Measurements from ENCODE around the gene SCN4B.

SCN4B gene

DNA sequence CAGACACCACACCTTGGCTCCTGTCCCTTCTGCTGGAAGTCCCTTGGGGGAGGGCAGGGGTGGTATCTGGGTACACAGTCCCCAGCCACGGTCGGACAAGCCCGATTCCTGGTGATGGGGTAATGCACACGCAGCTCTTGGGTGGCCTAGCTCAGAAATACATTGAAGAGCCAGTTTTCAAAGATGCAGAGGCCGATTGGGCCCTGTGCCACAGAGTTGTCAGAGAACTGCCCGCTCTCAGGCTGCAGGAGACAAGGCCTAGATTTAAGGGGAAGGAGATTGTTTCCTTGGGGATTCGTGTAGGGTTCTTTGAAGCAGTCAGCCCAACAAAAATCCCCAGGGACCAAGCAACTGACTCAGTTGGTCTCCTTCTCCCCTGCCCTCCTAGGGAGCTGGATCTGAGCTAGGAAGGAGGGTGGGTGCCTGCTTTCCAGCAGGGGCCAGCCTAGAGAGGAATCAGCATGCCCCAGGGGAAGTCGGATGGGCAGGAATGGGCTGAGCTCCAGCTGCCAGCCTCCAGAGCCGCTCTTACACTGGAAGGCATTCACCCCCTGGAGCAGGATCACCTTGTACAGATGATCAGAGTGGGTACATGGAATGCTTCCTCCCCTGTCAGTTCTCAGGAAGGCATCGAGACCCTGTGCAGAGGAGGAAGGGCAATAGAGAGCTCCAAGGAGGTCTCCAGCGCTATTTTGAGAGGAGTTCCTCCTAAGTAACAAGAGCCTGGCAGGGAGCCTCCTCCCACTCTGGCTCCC lies 3.3 kb upstream of the SCN4B start:
- no peak for DNase-seq (ENCODE audit: insufficient read length, low spot score)
- FAIRE-seq = no peak

DNA sequence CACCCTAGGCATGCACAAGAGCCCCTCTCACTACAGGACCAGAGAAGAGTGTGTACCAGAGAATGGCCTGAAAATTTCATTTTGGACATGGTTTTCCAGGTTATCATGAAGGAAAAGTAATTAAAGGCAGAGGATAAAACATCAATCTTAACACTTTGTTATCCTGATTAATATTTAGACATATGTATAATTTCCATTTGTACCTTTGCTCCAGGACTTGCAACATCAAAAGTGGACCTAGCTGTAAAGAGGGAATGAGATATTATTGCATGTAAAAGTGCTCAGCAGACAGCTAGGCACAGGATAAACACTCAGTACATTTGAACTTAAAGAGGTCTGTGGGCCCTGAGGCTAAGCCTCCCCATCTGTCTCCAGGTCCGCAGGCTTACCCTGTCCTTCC lies 2.0 kb upstream of the SCN4B start:
- DNase-seq (ENCODE audit: insufficient read length, low spot score) (no peak), FAIRE-seq (no peak)

DNA sequence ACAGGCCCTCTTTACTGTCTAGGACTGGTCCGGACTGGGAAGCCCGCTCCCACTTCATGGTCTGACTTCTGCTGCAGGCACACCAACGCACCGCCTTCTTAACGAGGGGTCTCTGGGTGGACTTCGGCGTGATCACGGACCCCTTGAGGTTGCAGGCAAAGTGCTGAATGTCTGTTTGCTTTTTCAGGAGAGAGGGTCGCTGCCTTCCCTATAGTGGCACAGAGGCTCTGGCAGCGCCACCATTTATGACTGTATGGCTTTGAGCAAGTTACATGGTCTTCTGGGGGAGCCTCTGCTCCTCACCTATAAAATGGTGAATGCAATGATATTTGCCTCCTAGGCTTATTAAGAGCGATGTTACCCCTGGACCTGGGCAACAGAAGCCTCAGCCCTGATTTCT lies 1.4 kb upstream of the SCN4B start:
- FAIRE-seq = no peak
- DNase-seq (ENCODE audit: insufficient read length, low spot score) = no peak

DNA sequence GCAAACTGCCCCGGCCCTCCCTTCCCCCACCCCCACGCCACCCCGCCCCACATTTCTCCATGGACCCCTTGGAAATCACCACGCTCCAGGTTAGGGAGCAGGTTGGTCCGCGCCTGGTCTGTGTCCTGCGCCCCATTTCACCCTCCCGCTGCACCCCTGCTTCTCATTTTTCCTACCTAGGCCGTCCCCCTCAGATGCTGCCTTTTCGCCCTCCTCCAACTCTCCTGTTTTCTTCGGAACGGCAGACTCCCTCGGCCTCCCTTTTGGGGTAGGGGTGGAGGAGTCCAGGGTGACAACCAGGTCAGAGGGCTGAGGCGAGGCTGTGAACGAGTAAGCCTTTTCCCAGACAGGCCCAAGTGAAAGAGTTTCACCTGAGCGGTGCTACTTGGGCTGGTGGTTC lies 893 bp upstream of the SCN4B start:
- FAIRE-seq (no peak), DNase-seq (ENCODE audit: insufficient read length, low spot score) (no peak)

DNA sequence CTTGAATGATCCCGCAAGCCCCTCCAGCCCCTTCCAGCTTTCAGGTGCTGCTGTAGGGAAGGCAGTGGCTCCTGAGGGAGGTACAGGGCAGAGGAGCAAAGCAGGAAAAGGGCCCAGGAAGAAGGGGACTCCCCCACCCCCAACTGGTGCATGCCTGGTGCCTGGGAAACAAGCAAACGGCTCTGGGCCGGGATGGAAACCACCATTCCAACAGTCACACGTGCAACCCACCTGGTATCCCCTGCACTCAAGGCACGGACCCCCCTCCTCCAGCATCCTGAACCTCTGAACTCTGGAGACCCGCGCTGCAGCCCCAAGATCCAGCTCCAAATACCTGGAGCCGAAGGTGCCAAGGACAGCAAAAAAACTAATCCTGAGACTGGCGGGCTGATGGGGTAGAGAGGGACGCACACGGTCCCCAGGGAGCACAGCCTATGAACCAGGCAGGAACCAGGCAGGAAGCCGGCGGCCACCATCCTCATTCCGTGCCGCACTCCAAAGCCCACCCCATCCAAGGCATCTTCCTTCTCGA lies 537 bp downstream of the SCN4B start:
- no peak for FAIRE-seq

DNA sequence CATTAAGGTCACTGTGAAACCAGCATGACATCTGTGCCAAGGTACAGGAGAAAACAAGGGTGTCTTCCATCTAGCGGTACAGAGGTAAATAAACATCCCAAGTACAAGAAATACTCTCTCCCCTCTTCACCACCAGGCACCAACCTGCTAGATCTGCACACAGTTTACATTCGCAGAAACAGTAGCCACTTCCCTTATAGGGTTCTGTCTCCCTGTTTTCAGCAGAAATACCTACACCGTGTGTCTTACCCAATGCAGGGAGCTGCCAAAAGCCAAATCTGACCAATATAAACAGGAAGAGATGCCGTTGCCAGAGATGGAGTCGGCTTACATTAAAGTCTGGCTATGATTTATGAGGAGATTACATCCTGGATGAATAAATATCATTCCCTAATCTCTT lies 1.2 kb downstream of the SCN4B start:
- DNase-seq (ENCODE audit: insufficient read length, low spot score) (no peak), FAIRE-seq (no peak)

More for the DNA sequence above, 537 bp downstream of the SCN4B start:
- no peak for DNase-seq (ENCODE audit: insufficient read length, low spot score)

DNA sequence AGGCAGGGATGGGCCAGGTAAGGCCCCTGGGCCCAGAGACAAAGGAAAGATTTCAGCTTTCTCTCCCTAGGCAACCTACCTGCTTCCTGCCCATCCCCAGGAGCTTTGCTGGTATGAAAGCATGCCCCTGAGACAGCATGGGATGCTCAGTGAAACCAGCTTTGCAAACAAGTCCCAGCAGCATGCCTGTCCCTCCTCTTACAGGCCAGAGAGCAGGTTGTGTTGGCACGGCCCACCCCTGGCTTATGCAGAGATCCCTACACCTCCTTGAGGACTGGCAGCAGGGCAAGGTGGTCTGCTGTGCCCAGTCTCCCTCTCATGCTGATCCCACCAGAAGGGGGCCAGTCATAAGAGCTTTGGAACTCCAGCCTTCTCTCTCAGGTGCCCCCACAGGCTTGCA lies 3.1 kb downstream of the SCN4B start:
- FAIRE-seq (no peak), DNase-seq (ENCODE audit: insufficient read length, low spot score) (no peak)

DNA sequence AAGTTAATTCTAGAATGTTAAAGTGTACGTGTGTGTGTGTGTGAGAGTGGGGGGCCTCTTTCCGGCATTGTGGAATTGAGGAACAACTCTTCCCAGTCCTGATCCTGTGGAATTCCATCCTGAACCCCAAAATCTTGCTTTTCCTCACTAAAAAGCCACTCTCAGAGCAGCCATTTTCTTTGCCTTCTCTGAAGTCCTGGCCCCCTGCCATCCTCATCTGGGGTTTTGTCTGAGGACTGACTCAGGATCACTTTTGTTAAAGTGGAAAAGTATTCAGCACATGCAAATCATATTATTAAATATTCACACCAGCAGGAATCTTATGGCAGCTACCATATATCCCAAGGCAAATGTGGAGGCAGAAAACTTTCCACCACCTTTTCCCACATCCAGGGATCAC lies 3.8 kb downstream of the SCN4B start:
- DNase-seq (ENCODE audit: insufficient read length, low spot score) = no peak
- FAIRE-seq = no peak

DNA sequence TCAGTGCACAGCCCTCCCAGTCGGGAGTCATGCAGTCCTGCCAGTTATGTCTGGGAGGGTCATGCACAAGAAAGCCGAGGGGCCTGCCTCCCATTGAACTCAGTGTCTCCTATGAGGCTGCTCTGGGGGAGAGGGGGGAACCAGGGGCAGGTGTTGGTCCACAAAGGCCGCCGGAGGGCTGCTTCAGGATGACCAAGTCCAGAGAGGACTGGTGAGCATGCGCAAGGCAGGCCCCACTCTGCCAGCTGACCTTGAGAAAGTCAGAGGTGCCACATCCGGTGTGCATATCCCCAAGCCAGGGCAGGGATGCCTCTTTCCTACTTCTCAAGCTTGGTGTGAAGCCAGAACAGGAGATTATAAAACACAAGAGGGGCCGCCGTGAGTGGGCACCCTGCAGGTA lies 4.4 kb downstream of the SCN4B start:
- DNase-seq (ENCODE audit: insufficient read length, low spot score) (no peak), FAIRE-seq (no peak)

DNA sequence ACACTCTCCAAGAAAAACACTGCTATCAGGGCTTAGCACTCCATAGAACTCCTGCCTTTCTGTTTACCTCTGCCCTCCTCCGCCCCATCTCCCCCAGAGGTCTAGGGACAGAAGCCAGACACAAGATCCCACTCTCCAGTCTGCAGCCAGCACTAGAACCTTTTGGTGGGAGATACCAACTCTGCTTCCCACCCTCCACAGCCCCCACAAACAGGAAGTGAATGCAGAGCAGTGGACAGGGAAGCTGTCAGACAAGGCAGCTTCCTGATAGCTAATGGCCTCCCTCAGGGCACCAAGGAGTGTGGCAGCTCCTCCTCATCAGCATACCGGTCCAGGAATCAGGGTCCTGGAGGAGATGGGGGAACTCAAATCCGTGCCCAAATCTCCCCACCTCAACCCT lies 5.1 kb downstream of the SCN4B start:
- FAIRE-seq (no peak), DNase-seq (ENCODE audit: insufficient read length, low spot score) (no peak)

DNA sequence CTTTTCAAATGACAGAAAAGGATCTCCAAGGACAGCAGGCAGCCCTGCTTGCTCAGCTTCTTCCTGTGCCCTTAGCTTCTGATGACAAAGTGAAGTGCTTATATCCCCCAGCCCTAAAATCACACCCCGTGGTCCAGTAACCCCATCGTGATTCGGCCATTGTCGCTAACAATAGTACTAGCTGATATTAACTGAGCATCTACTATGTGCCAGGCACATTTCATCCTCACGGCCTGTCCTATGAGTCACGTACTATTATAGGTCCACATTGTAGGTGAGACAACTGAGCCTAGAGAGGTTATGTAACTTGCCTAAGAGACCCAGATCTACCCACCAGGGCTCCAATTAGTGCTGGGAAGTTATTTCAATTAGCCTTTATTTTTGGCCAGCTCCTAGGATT lies 6.1 kb downstream of the SCN4B start:
- FAIRE-seq = no peak

DNA sequence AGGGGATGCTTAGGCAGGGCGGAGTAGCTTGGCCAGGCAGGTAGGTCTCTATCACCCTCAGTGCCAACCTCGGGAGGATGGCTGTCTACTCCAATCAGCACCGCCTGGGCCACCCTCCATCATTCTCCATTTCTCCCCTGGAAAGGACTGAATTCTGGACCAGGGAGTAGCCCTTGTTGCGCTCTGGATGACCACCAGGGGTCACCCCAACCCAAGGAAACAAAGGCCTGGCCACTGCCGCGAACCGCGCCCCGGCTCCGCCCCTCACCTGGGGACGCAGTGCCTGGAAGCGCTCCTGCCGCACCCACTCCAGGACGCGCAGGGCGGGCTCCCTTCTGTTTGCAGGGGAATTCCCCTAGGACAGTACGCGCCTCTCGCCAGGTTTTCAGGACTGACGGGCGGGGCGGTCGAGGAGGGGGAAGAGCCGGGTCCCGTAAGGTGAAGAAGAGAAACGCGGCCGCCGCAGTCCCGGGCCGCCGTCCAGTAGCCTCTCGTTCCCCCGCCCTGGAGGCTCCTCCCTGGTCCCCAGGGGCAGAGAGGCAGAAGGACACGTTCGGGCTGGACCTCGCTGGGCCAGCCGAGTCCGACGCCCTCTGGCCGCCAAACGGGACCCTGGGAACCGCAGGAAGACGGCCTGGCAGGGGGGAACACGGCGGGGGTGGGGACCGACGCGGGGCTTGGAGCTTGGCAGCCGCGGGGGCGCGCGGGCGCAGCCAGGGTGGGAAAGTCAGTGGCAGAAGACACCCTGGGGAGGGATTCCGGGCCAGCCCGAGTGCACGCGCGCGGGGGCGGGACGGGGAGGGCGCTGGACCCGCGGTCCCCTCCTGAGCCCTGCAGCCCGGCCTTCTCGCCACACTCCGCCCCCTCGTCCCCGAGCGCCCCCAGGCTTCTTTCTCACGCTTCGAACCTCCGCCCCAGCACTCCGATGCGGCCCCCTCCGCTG lies 7.1 kb downstream of the SCN4B start:
- peak; percentile 96 for DNase-seq (ENCODE audit: insufficient read length, low spot score)
- peak; percentile 80 for FAIRE-seq

More for the DNA sequence above, 6.1 kb downstream of the SCN4B start:
- no peak for DNase-seq (ENCODE audit: insufficient read length, low spot score)

DNA sequence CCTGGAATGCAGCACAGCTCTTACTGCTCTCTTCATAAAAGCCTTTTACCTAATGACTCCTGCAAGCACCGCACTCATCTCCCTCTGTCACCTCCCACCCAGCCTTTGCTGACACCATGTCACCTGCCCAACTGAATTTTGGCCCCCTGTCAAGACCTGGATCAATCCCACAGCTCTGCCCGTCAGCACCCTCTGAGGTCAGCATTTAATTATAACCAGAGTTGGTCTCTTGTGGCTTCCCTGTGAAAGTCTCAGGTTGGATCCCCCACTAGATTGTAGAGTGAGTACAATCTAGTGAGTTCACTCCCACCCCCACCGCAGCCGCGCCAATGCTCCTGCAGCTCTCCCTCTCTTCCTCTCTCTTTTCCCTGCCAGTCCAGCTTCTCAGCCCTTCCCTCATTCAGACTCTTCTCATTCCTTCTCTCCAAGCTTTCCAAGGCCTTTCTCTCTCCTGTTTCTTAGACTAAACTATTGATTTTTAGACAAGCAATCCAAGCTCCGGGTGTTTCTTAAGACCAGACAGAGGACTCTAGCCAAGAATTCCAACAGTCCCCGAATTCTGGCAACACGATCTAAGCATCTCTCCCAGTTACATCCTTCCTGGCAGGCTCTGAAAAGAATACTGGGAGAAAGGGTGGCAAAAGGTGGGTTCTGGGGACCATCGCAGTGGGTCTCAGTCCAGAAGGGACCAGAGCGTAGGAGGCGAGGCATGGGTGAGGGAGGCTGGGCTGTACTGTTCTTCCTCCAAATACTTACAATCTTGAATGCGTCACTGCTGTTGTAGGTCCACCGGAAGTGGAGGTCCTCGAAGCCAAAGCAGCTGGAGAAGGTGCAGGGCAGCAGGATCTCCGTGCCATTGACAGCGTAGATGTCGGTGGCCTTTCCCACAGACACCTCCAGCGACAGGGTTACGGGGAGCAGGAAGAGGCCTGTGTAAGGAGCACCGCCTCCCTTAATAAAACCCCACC lies 8.0 kb downstream of the SCN4B start:
- DNase-seq (ENCODE audit: insufficient read length, low spot score) = no peak
- FAIRE-seq = peak; percentile 23

DNA sequence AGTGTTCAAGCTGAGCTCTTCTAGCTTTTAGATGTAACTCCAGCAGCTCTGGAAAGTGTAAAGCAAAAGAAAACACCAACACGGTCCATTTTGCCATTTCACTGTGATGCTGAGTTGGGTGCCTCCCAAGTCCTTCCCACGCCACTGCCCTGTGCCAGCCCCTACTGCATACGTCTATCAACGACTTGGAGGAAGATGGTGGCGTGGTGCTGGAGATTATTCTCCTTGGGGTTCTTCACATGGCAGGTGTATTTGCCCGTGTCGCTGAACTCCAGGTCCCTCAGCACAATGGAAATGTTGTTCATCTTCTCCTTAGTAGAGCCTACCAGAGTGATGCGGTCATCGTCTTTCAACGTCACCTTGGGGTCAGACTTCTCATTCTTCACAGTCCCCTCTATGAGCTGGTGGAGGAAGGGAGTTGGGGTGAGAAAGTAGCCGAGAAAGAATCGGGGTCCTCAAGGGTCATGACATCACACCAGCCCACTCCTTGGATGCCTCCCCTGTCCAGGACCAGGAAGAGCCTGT lies 8.9 kb downstream of the SCN4B start:
- no peak for FAIRE-seq
- DNase-seq (ENCODE audit: insufficient read length, low spot score) = no peak

DNA sequence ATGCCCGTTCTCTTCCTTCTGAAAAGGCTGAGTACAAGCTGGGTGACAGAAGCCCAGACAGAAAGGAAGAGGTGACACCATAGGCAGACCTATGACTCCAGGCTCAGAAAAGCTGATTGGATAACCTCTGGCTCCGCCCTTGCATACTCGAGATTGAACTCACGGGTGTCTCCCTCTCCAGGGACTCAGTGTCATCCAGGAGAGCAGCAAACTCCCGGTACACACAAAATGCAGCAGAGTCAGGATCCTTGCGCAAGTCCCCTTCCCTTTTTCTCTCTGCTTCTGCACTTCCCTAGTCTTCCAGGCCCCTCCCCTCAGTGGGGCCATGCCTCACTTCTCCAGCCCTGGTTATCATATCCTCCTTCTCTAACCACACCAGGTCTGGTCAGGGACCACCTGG lies 9.8 kb downstream of the SCN4B start:
- no peak for DNase-seq (ENCODE audit: insufficient read length, low spot score)

DNA sequence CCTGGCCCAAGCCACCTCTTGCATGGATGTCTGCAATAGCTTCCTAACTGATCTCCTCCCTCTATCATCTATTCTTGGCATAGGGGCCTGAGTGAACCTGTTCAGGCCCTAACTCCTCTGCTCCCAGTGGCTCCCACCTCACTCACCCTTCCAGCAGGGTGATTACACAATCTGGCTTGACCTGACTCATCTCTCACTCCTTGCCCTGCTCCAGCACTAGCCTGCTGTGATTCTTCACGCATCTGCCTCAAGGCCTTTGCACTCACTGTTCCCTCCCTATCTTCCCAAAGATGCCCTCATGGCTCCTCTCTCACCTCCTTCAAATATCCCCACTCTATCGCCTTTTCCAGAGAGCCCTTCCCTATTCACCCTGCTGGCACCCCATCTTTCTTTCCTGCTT lies 10.5 kb downstream of the SCN4B start:
- FAIRE-seq (no peak), DNase-seq (ENCODE audit: insufficient read length, low spot score) (peak; percentile 41)

More for the DNA sequence above, 9.8 kb downstream of the SCN4B start:
- no peak for FAIRE-seq

DNA sequence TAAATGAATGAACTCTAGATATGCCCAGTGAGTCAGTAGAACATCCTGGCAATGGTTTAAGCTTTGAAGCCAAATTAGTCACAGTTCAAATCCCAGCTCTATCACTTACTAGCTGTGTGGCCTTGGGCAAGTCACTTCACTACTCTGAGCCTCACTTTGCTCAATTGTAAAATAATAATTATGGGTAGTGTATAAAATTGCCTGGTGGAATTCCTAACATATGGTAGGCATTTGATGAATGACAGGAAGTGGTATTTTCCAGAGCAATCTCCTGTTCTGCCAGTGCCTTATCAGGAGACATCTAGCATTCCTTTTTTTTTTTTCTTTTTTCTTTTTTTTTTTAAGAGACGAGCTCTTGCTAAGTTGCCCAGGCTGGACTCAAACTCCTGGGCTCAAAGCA lies 13.0 kb downstream of the SCN4B start:
- FAIRE-seq (no peak), DNase-seq (ENCODE audit: insufficient read length, low spot score) (peak; percentile 37)

DNA sequence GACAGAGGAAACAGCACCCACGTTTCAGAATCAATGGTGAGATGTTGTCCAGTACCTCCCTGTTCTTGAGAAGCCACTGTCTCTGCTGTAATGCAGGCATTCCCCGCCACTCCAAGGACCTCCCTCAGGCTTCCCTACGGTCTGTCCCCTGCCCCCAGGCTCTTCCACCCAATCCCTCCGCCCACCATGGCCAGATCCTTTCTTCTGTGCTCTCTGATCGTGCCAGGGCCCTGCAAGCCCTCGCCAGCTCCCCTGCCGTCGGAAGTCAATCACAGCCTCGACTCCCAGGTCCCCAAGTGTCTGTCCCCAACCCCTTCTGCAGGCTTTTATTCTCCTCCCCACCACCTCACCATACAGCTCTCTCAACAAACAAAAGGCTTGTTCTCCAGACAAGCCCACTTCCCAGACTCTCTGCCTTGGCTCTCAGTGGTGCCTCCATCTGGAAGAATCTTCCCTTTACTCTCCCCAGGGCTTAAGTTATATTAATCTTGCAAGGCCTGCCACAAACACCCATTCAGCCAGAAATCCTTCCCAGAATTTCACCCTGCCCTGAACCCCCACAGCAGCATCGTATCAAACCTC lies 13.7 kb downstream of the SCN4B start:
- DNase-seq (ENCODE audit: insufficient read length, low spot score) = no peak
- no peak for FAIRE-seq

DNA sequence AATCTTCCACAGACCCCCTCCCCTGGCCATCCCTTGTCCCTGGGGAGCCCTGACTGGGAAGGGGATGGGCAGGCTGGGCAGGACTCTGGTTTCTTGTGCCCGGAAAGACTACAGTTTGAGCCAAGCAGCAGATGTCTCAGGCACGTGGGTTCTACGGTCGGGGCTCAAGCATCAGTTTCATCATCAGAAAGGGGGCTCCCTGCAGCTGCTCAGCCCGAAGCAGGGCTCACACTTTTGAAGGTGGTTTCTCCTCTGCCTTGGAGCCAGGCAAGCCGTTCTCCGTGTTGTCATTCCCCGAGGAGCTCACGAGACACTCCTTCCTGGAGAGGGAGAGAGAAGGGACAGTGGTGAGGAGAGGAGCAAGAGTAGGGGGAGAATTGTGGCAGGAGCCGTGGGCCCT lies 15.8 kb downstream of the SCN4B start:
- FAIRE-seq (no peak), DNase-seq (ENCODE audit: insufficient read length, low spot score) (no peak)

DNA sequence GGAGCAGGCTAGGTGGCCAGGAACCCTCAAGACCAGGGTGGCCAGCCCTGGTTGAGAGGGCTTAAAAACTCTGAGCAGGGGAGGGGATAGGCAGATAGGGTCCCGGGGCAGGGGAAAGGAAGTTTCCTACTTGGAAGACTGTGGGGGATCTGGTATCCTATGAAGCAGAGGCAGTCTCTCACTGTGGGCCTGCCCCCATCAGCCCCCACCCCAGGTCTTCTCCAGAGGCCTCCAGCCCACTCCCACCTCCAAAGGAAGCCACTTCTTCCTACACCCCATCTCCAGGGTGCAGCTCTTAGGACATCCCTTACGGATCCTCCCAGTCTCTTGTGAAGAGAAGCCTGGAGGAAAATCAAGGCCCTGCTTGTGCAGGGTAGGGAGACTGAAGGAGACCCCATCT lies 16.3 kb downstream of the SCN4B start:
- no peak for DNase-seq (ENCODE audit: insufficient read length, low spot score)
- FAIRE-seq = no peak
